ENCODE results near the gene MAN2B1.
"Not testable (repeated sequence)": the region's sequence is repeated elsewhere in the genome, so short reads cannot be mapped to it uniquely, and the experiment has no call there.

MAN2B1 gene

GRCh38 chr19:12681074-12681987, 14.8 kb upstream of the MAN2B1 start, which contains the start of gene DHPS:
TSS of gene DHPS (minus strand) at chr19:12681880. CDS start at chr19:12681766, 114 bp downstream.
- peak; percentile 87 for ATAC-seq (replicated peaks; ENCODE audit: extremely low read depth, poor library complexity, severe bottlenecking)
- Mint-ChIP-seq H3K4me3 (peak within 1 kb of the TSS; percentile 97), H3K36me3 (ENCODE audit: insufficient read depth) (peaks cover 52% of the 10 kb centered on the region)

GRCh38 chr19:12680034-12680433, 13.5 kb upstream of the MAN2B1 start:
- Mint-ChIP-seq H3K9me3 (no peaks in the 10 kb centered on the region), H3K27ac (ENCODE audit: low read depth) (no peak overlapping the region), H3K36me3 (ENCODE audit: insufficient read depth) (peaks cover 60% of the 10 kb centered on the region), H3K27me3 (no peaks in the 10 kb centered on the region), H3K4me3 (peak overlapping the region; percentile 97), H3K4me1 (peaks cover 27% of the 10 kb centered on the region)
- DNase-seq (ENCODE audit: low spot score in 2 of 2) (no peak), ATAC-seq (replicated peaks; ENCODE audit: extremely low read depth, poor library complexity, severe bottlenecking) (no peak)

More at GRCh38 chr19:12681074-12681987, 14.8 kb upstream of the MAN2B1 start, which contains the start of gene DHPS:
- Mint-ChIP-seq H3K27me3 (no peaks in the 10 kb centered on the region), H3K27ac (ENCODE audit: low read depth) (peak within 1 kb of the TSS; percentile 94), H3K4me1 (peaks cover 24% of the 10 kb centered on the region), H3K9me3 (no peaks in the 10 kb centered on the region)
- peak; percentile 75 to 88 for DNase-seq (ENCODE audit: low spot score in 2 of 2)

DNA sequence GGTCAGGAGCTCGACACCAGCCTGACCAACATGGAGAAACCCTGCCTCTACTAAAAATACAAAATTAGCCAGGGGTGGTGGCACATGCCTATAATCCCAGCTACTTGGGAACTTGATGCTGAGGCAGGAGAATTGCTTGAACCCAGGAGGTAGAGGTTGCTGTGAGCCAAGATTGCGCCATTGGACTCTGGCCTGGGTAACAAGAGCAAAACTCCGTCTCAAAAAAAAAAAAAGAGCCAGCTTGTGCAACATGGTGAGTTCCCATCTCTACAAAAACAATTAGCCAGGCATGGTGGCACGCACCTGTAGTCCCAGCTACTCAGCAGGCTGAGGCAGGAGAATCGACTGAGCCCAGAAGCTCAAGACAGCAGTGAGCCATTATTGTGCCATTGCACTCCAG, 11.5 kb upstream of the MAN2B1 start:
- not testable (repeated sequence) for ATAC-seq (replicated peaks; ENCODE audit: extremely low read depth, poor library complexity, severe bottlenecking)
- H3K36me3 Mint-ChIP-seq (ENCODE audit: insufficient read depth), result peaks cover 64% of the 10 kb centered on the region
- H3K27ac Mint-ChIP-seq (ENCODE audit: low read depth), result peak overlapping the region; percentile 41

GRCh38 chr19:12676928-12677327, 10.4 kb upstream of the MAN2B1 start:
- Mint-ChIP-seq H3K9me3 (no peaks in the 10 kb centered on the region), H3K27me3 (no peaks in the 10 kb centered on the region), H3K36me3 (ENCODE audit: insufficient read depth) (peaks cover 66% of the 10 kb centered on the region), H3K27ac (ENCODE audit: low read depth) (peak overlapping the region; percentile 82), H3K4me3 (no peak overlapping the region), H3K4me1 (peaks cover 37% of the 10 kb centered on the region)
- ATAC-seq (replicated peaks; ENCODE audit: extremely low read depth, poor library complexity, severe bottlenecking) (no peak), DNase-seq (ENCODE audit: low spot score in 2 of 2) (no peak)

More for the DNA sequence above, 11.5 kb upstream of the MAN2B1 start:
- not testable (repeated sequence) for H3K9me3 Mint-ChIP-seq; DNase-seq (ENCODE audit: low spot score in 2 of 2); H3K4me3 Mint-ChIP-seq; H3K27me3 Mint-ChIP-seq
- peaks cover 33% of the 10 kb centered on the region for H3K4me1 Mint-ChIP-seq

- Mint-ChIP-seq H3K36me3 (ENCODE audit: insufficient read depth) (peaks cover 64% of the 10 kb centered on the region), H3K27ac (ENCODE audit: low read depth) (peak overlapping the region; percentile 82), H3K4me3 (no peak overlapping the region), H3K27me3 (no peaks in the 10 kb centered on the region), H3K4me1 (peaks cover 37% of the 10 kb centered on the region), H3K9me3 (no peaks in the 10 kb centered on the region)
- DNase-seq (ENCODE audit: low spot score in 2 of 2) (peak; percentile 69 to 79), ATAC-seq (replicated peaks; ENCODE audit: extremely low read depth, poor library complexity, severe bottlenecking) (peak; percentile 31)
Measured at GRCh38 chr19:12676384-12676792, 9.8 kb upstream of the MAN2B1 start.

DNA sequence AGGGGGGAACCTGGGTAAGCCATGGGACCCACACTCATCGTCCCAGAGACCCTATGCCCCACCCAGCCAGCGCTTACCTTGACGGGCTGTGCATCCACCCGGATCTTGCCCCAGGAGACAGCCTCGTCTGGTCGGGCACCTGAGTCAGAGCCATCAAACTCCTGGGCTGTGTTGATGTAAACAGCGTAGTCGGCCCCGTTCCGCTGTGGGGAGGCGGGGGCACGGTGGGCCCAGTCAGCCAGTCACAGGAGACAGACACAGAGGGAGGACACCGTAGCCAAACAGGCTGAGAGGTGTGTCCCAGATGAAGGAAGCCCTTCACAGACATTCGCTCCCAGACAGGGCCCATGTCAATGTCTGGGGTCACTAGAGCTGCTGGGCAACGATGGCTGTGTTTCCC, 9.4 kb upstream of the MAN2B1 start:
- Mint-ChIP-seq H3K36me3 (ENCODE audit: insufficient read depth) (peaks cover 59% of the 10 kb centered on the region), H3K4me3 (no peak overlapping the region), H3K27ac (ENCODE audit: low read depth) (peak overlapping the region; percentile 82), H3K4me1 (peaks cover 32% of the 10 kb centered on the region), H3K9me3 (no peaks in the 10 kb centered on the region), H3K27me3 (no peaks in the 10 kb centered on the region)
- ATAC-seq (replicated peaks; ENCODE audit: extremely low read depth, poor library complexity, severe bottlenecking), result no peak
- no peak for DNase-seq (ENCODE audit: low spot score in 2 of 2)

DNA sequence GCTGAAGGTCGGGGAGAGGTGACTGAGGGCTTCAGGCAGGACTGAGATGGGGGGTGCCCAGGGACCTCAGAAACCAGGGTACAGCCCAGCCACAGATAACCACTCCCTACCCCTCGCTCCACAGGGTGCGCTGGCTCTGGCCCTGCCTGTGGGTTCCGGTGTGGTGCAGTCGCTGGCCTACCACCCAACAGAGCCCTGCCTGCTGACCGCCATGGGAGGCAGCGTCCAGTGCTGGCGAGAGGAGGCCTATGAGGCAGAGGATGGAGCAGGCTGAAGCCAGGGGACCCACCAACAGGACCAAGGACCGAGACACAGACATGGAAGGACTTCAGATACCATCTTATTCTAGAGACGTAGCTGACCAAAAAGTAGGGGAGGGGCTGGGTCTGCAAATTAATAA, 8.9 kb upstream of the MAN2B1 start:
- Mint-ChIP-seq H3K27me3 (no peaks in the 10 kb centered on the region), H3K9me3 (no peaks in the 10 kb centered on the region), H3K27ac (ENCODE audit: low read depth) (peak overlapping the region; percentile 22), H3K36me3 (ENCODE audit: insufficient read depth) (peaks cover 56% of the 10 kb centered on the region), H3K4me1 (peaks cover 32% of the 10 kb centered on the region), H3K4me3 (no peak overlapping the region)
- no peak for ATAC-seq (replicated peaks; ENCODE audit: extremely low read depth, poor library complexity, severe bottlenecking)
- no peak for DNase-seq (ENCODE audit: low spot score in 2 of 2)

DNA sequence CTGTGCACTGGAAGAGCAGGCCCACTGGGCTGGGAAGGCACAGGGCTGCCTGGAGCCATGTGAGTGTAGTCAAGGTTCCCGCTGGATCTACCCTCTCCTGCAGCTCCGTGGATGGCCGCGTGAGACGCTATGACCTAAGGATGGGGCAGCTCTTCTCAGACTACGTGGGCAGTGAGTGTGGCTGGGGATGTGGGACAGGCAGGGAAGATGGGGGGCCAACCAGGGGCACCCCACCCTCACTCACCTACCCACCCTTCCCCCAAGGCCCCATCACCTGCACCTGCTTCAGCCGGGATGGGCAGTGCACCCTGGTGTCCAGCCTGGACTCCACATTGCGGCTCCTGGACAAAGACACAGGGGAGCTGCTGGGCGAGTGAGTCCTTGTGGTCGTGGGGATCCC, 6.2 kb upstream of the MAN2B1 start:
- H3K9me3 Mint-ChIP-seq, result no peaks in the 10 kb centered on the region
- ATAC-seq (replicated peaks; ENCODE audit: extremely low read depth, poor library complexity, severe bottlenecking) (no peak), DNase-seq (ENCODE audit: low spot score in 2 of 2) (no peak)
- H3K27me3 Mint-ChIP-seq, result no peaks in the 10 kb centered on the region
- H3K4me3 Mint-ChIP-seq, result no peak overlapping the region
- peaks cover 40% of the 10 kb centered on the region for H3K4me1 Mint-ChIP-seq
- H3K36me3 Mint-ChIP-seq (ENCODE audit: insufficient read depth), result peaks cover 50% of the 10 kb centered on the region
- H3K27ac Mint-ChIP-seq (ENCODE audit: low read depth), result no peak overlapping the region

- Mint-ChIP-seq H3K9me3 (no peaks in the 10 kb centered on the region), H3K27ac (ENCODE audit: low read depth) (peak overlapping the region; percentile 98), H3K4me1 (peaks cover 47% of the 10 kb centered on the region), H3K4me3 (peak overlapping the region; percentile 96), H3K27me3 (no peaks in the 10 kb centered on the region), H3K36me3 (ENCODE audit: insufficient read depth) (peaks cover 35% of the 10 kb centered on the region)
- DNase-seq (ENCODE audit: low spot score in 2 of 2), result no peak
- ATAC-seq (replicated peaks; ENCODE audit: extremely low read depth, poor library complexity, severe bottlenecking), result no peak
Measured at GRCh38 chr19:12670159-12670928, 3.8 kb upstream of the MAN2B1 start.

GRCh38 chr19:12669270-12670158, 3.0 kb upstream of the MAN2B1 start:
- H3K36me3 Mint-ChIP-seq (ENCODE audit: insufficient read depth), result peaks cover 35% of the 10 kb centered on the region
- DNase-seq (ENCODE audit: low spot score in 2 of 2) (peak; percentile 69), ATAC-seq (replicated peaks; ENCODE audit: extremely low read depth, poor library complexity, severe bottlenecking) (no peak)
- peaks cover 53% of the 10 kb centered on the region for H3K4me1 Mint-ChIP-seq
- no peaks in the 10 kb centered on the region for H3K9me3 Mint-ChIP-seq
- peak overlapping the region; percentile 96 for H3K4me3 Mint-ChIP-seq
- H3K27ac Mint-ChIP-seq (ENCODE audit: low read depth), result peak overlapping the region; percentile 98
- H3K27me3 Mint-ChIP-seq, result no peaks in the 10 kb centered on the region

- peak; percentile 38 for ATAC-seq (replicated peaks; ENCODE audit: extremely low read depth, poor library complexity, severe bottlenecking)
- peaks cover 49% of the 10 kb centered on the region for H3K4me1 Mint-ChIP-seq
Measured at GRCh38 chr19:12668932-12669269, 2.4 kb upstream of the MAN2B1 start.

DNA sequence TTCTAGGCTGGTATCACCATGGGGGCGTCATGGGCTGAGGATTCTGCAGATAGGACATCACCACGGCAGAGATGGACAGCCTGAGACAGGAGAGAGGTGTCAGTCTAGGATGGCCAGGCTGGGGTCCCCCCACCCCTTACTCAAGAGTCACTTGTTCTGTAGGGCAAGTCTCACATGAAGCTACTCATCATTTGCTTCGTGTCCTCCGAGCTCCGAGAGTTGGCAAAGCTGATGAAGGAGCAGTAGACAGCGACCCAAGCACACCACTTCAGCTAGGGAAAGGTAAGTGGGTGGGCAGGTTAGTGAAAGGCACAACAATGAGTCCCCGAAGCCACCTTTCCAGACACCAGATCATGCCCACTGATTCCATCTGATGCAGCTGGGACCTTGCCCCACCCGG, 1.8 kb upstream of the MAN2B1 start:
- Mint-ChIP-seq H3K27ac (ENCODE audit: low read depth) (peak overlapping the region; percentile 98), H3K4me1 (peaks cover 49% of the 10 kb centered on the region), H3K9me3 (no peaks in the 10 kb centered on the region), H3K36me3 (ENCODE audit: insufficient read depth) (peaks cover 34% of the 10 kb centered on the region), H3K4me3 (peak overlapping the region; percentile 96), H3K27me3 (no peaks in the 10 kb centered on the region)
- no peak for DNase-seq (ENCODE audit: low spot score in 2 of 2)
- ATAC-seq (replicated peaks; ENCODE audit: extremely low read depth, poor library complexity, severe bottlenecking), result no peak

More at GRCh38 chr19:12668932-12669269, 2.4 kb upstream of the MAN2B1 start:
- DNase-seq (ENCODE audit: low spot score in 2 of 2), result peak; percentile 58 to 66
- H3K27ac Mint-ChIP-seq (ENCODE audit: low read depth), result peak overlapping the region; percentile 98
- H3K36me3 Mint-ChIP-seq (ENCODE audit: insufficient read depth), result peaks cover 31% of the 10 kb centered on the region
- peak overlapping the region; percentile 96 for H3K4me3 Mint-ChIP-seq
- H3K9me3 Mint-ChIP-seq, result no peaks in the 10 kb centered on the region
- no peaks in the 10 kb centered on the region for H3K27me3 Mint-ChIP-seq

Measured in central memory CD8-positive, alpha-beta T cell (primary cell).